Psoas muscle (tissue), 8 donors: Measurements from ENCODE around the gene VPS13A. TPM values are rescaled to one million over a fixed set of nuclear protein-coding genes. Genes with fewer than 3 reads are reported as not detected.

ENCODE experiments used
- ATAC-seq, 4 donors: fragments of 200-7000 bp; cut with Tn5 transposase; one replicate each; pipeline ENCODE4 v1.9.1; 2020; ENCODE audit warnings: moderate library complexity in 3 of 4, mild to moderate bottlenecking in 2 of 4
- DNase-seq, 2 donors: peaks; one replicate each; pipeline ENCODE4 v3.0.0-alpha.2; 2020
- H3K27ac ChIP-seq: fragments of 200-600 bp; one replicate; pipeline ENCODE4 v1.8.0; 2022
- H3K27me3 ChIP-seq, 3 donors: fragments of 200-600 bp in 1 of 3; one replicate each; pipeline versions ENCODE4 v1.6.1 to v1.8.0; 2013 to 2022; ENCODE audit warnings: low read length in 2 of 3, mild to moderate bottlenecking in 2 of 3, moderate library complexity in 1 of 3; ENCODE audit not compliant: insufficient read depth in 3 of 3
- H3K36me3 ChIP-seq, 2 donors: fragments of 200-600 bp in 1 of 2; one replicate each; pipeline versions ENCODE4 v1.6.1 to v1.8.0; 2013 to 2022; ENCODE audit warnings: low read depth in 1 of 2, mild to moderate bottlenecking in 1 of 2, moderate library complexity in 1 of 2; ENCODE audit not compliant: insufficient read depth in 1 of 2
- H3K4me1 ChIP-seq: fragments of 200-600 bp; one replicate; pipeline ENCODE4 v1.8.0; 2022
- H3K4me3 ChIP-seq: fragments of 200-600 bp; one replicate; pipeline ENCODE4 v1.8.0; 2022; ENCODE audit warnings: mild to moderate bottlenecking
- H3K9me3 ChIP-seq: fragments of 200-600 bp; one replicate; pipeline ENCODE4 v1.8.0; 2022
- WGBS, 3 donors: extraction: QIAGEN DNeasy Blood & Tissue Kit; methylation state at CpG; one replicate each; pipeline versions ENCODE4 v1.1.6 to v1.1.7; 2013; 5-methylcytosine and 5-hydroxymethylcytosine counted together
- intact Hi-C, 2 donors: fragments of 100-400 bp; cut with DNase I; formaldehyde crosslinking; loops; one replicate each; pipeline versions ENCODE4 v1.11.0 to v1.14.2; 2022
- polyA plus RNA-seq, 3 donors: library from polyadenylated mRNA; stranded (reverse); fragments of 200-250 nt; gene quantifications; one replicate each; pipeline ENCODE4 v1.2.3, GENCODE V29; 2013
- total RNA-seq, 4 donors: library from RNA; stranded (reverse); fragmentation: NEBNext Ultra II Directional in 2 of 4; extraction: Animal tissue kit (Norgen Biotek cat#: 25700) in 2 of 4; gene quantifications; one replicate each; pipeline versions ENCODE4 v1.2.1 to v1.2.4, GENCODE V29; 2021 to 2023
- TF ChIP-seq, protein P1 (sequence below): fragments of 200-600 bp; IDR thresholded peaks from one replicate; pipeline ENCODE4 v1.8.0; 2022; ENCODE audit warnings: antibody characterized with exemption
- donor health status: healthy with polysubstance abuse.
- donor health status: DM: no; HTN: no; CAD: no; lungs with moderate emphysema.
- donor health status: Bipolar disorder and iron deficiency.
- donor health status: healthy.
- donor health status: DM: yes; HTN: yes; CAD: no.
- donor health status: DM: no; HTN: no; CAD: no.
- donor health status: DM: no; HTN: no; CAD: no.
- donor health status: DM: yes; HTN: yes; CAD: no.

Gene VPS13A
- total and polyA plus RNA-seq, 7 donors = 3.3 to 27.0 (median 19.4) TPM

DNA sequence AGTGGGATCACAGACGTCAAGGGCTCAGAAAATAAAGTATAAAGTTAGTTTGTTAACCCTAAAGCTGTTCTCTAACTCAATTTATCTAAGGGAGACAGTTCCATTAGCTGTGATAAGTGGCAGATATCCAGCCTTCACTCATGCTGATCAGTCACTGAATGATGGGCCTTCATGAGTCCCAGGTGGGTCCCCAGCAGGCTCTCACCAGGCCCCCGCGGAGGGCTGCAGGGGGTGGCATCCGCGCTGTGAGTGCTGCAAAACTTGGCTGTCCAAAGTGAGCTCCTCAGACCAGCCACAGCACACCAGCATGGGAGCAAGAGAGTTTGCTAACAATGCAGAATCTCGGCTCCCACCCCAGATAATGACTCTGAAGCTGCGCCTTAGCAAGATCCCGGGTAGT lies 283.6 kb downstream of the VPS13A start:
- Histone ChIP-seq H3K27me3 (no peaks in the 10 kb centered on the region), H3K9me3 (no peaks in the 10 kb centered on the region), H3K36me3 (no peaks in the 10 kb centered on the region), H3K27ac (no peak overlapping the region), H3K4me3 (no peak overlapping the region), H3K4me1 (no peaks in the 10 kb centered on the region)
- intact Hi-C loops = no loop called here
- WGBS, 3 donors = 81 to 83% (median 82%) methylated on average over 8 of the region's 8 CpGs
- TF ChIP-seq, protein P1, sequence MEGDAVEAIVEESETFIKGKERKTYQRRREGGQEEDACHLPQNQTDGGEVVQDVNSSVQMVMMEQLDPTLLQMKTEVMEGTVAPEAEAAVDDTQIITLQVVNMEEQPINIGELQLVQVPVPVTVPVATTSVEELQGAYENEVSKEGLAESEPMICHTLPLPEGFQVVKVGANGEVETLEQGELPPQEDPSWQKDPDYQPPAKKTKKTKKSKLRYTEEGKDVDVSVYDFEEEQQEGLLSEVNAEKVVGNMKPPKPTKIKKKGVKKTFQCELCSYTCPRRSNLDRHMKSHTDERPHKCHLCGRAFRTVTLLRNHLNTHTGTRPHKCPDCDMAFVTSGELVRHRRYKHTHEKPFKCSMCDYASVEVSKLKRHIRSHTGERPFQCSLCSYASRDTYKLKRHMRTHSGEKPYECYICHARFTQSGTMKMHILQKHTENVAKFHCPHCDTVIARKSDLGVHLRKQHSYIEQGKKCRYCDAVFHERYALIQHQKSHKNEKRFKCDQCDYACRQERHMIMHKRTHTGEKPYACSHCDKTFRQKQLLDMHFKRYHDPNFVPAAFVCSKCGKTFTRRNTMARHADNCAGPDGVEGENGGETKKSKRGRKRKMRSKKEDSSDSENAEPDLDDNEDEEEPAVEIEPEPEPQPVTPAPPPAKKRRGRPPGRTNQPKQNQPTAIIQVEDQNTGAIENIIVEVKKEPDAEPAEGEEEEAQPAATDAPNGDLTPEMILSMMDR = no peak
- no peak for ATAC-seq
- DNase-seq = no peak

DNA sequence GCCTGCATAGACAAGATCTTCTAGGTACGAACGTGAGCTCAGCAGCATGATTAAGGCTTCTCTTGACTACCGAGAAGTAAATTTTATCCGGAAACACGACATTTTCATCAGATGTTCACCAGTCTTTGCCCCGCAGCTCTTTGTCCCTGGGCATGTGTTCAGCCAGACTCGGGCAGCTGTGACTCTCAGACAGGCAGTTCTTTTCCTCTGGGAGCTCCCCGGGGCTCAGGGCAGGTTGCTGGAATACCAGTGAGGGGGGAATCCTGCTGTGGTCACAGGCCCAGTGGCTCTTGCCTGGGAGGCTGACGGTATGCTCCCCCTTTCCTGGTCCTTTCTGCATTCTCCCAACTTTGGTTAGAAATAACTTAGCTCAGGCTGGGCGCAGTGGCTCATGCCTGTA lies 284.7 kb downstream of the VPS13A start:
- no peaks in the 10 kb centered on the region for H3K9me3 ChIP-seq
- ATAC-seq (no peak), DNase-seq (no peak)
- intact Hi-C loops = no loop called here
- H3K4me3 ChIP-seq = no peak overlapping the region
- no peaks in the 10 kb centered on the region for H3K27me3 ChIP-seq
- 45 to 57% (median 47%) methylated on average over 10 of the region's 10 CpGs for WGBS, 3 donors
- H3K36me3 ChIP-seq = no peaks in the 10 kb centered on the region
- H3K4me1 ChIP-seq = no peaks in the 10 kb centered on the region
- TF ChIP-seq, protein P1 = no peak
- H3K27ac ChIP-seq = no peak overlapping the region

DNA sequence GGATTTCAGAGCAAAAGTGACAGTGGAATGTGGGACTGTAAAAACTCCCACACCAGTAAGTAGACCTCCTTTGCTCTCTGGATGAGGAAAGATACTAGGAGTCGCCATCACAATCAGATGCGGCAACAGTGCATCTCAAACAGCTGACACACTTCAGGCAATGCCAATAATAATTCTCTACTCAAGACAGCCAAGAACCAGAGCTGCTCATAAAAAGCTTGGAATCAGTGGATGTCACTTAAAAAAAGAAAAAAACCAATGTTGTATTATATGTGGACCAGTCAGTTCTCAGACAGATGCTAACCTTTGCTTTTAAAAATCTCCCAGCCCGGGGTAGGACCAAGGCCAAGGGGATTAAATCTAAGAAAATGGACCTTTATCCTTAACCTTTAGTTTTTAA lies 285.8 kb downstream of the VPS13A start:
- no peak for ATAC-seq
- 33 to 49% (median 42%) methylated on average over 3 of the region's 3 CpGs for WGBS, 3 donors
- Histone ChIP-seq H3K4me1 (no peaks in the 10 kb centered on the region), H3K4me3 (no peak overlapping the region), H3K9me3 (no peaks in the 10 kb centered on the region), H3K27me3 (no peaks in the 10 kb centered on the region), H3K36me3 (no peaks in the 10 kb centered on the region), H3K27ac (no peak overlapping the region)
- intact Hi-C loops = no loop called here
- TF ChIP-seq, protein P1 = no peak
- no peak for DNase-seq

DNA sequence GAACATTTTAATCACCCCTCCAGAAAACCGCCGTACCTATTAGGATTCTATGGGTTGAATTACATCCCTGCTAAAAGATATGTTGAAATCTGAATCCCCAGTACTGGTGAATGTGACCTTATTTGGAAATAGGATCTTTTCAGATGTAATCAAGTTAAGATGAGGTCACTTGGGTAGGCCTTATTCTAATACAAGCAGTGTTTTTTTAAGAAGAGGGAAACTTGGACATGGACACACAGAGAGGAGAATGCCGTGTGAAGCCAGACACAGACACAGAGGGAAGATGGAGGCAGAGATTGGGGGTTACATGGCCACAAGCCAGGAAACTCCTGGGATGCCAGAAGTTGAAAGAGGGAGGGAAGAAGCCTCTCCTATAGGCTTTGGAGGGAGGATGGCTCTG lies 287.3 kb downstream of the VPS13A start:
- 55 to 90% (median 67%) methylated on average over 3 of the region's 3 CpGs for WGBS, 3 donors
- intact Hi-C loops = no loop called here
- Histone ChIP-seq H3K4me3 (no peak overlapping the region), H3K27ac (no peak overlapping the region), H3K36me3 (no peaks in the 10 kb centered on the region), H3K4me1 (no peaks in the 10 kb centered on the region), H3K9me3 (no peaks in the 10 kb centered on the region), H3K27me3 (no peaks in the 10 kb centered on the region)
- ATAC-seq (no peak), DNase-seq (no peak)
- TF ChIP-seq, protein P1 = no peak

DNA sequence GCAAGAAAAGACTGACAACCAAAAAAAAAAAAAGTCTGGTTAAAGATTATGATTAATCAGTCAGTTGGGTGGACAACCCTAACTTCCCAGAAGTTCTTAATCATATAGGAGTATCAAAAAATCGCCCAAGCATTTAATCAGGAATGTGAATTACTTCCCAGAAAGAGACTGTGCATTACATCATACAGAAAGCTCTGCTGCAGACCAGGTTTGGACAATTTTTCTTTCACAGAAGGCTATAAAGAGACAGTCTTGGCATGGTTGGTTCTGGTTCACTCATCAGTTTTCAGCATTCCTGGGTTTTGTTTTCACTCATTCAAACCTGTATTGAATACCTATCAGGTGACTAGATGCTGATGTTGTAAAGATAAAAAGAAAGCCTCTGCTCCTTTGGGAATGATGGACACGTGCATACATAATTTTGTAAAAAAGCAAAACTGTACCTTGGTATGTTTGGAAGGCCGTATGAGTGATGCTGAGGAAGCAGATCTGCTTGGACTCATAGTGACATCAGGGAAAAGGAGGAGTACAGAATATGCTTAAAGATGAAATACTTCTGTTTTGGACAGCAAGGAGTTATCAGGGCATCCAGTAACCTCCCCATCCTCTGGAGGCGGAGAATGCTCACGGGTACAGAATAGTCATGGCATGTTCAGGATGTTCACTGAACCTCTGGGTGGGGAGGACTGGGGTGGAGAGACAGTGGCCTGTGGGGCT lies 292.3 kb downstream of the VPS13A start:
- ATAC-seq = no peak
- WGBS, 3 donors = 61 to 67% (median 63%) methylated on average over 5 of the region's 5 CpGs
- DNase-seq = no peak
- H3K27me3 ChIP-seq = no peaks in the 10 kb centered on the region
- TF ChIP-seq, protein P1 = no peak
- intact Hi-C loops = no loop called here
- no peaks in the 10 kb centered on the region for H3K36me3 ChIP-seq
- no peak overlapping the region for H3K27ac ChIP-seq
- no peak overlapping the region for H3K4me3 ChIP-seq
- no peaks in the 10 kb centered on the region for H3K4me1 ChIP-seq
- H3K9me3 ChIP-seq = no peaks in the 10 kb centered on the region
